ENCODE measurements around the gene CSF3R. TPM values are rescaled to one million over a fixed set of nuclear protein-coding genes. Genes with fewer than 3 reads are reported as not detected.

Gene CSF3R
- total RNA-seq, 2 experiments from 2014 or later = 3.7 to 4.1 TPM

- ChIA-PET POLR2A (no interaction called here), CTCF (no interaction called here)
- ATAC-seq (ENCODE audit: poor library complexity) (no peak), DNase-seq (no peak)
- Histone ChIP-seq H3K9me3 (ENCODE audit: control insufficient read depth in 1 of 2, insufficient read depth in 1 of 2, low read length in 2 of 2) (no peaks in the 10 kb centered on the region), H3K36me3 (ENCODE audit: insufficient read depth, low read length) (no peaks in the 10 kb centered on the region), H3K4me1 (ENCODE audit: insufficient read depth, low read length) (no peaks in the 10 kb centered on the region), H3K4me3 (ENCODE audit: low read length) (no peak overlapping the region), H3K27ac (ENCODE audit: low read depth in 1 of 2, low read length in 2 of 2) (no peak overlapping the region), H3K27me3 (ENCODE audit: control insufficient read depth in 1 of 2, insufficient read depth in 2 of 2, low read length in 2 of 2) (no peaks in the 10 kb centered on the region)
- H3K4me1 Mint-ChIP-seq (ENCODE audit: low read depth) = no peaks in the 10 kb centered on the region
- no peak overlapping the region for H3K27ac Mint-ChIP-seq
- no peaks in the 10 kb centered on the region for H3K36me3 Mint-ChIP-seq (ENCODE audit: low read depth)
- no peaks in the 10 kb centered on the region for H3K27me3 Mint-ChIP-seq
- intact Hi-C loops (cut with DNase I, micrococcal nuclease) = no loop called here
- H3K4me3 Mint-ChIP-seq = no peak overlapping the region
- no peaks in the 10 kb centered on the region for H3K9me3 Mint-ChIP-seq
- no peak for TF ChIP-seq CTCF (IDR thresholded peaks at IDR 0.05)
These were observed 6.7 kb downstream of the CSF3R start for GRCh38 chr1:36475910-36476604.

- Histone ChIP-seq H3K4me3 (ENCODE audit: low read length) (no peak overlapping the region), H3K27ac (ENCODE audit: low read depth in 1 of 2, low read length in 2 of 2) (no peak overlapping the region), H3K4me1 (ENCODE audit: insufficient read depth, low read length) (no peaks in the 10 kb centered on the region), H3K9me3 (ENCODE audit: control insufficient read depth in 1 of 2, insufficient read depth in 1 of 2, low read length in 2 of 2) (no peaks in the 10 kb centered on the region), H3K36me3 (ENCODE audit: insufficient read depth, low read length) (no peaks in the 10 kb centered on the region), H3K27me3 (ENCODE audit: control insufficient read depth in 1 of 2, insufficient read depth in 2 of 2, low read length in 2 of 2) (no peaks in the 10 kb centered on the region)
- Mint-ChIP-seq H3K4me3 (no peak overlapping the region), H3K9me3 (no peaks in the 10 kb centered on the region), H3K27me3 (no peaks in the 10 kb centered on the region), H3K4me1 (ENCODE audit: low read depth) (no peaks in the 10 kb centered on the region), H3K36me3 (ENCODE audit: low read depth) (no peaks in the 10 kb centered on the region), H3K27ac (no peak overlapping the region)
- intact Hi-C loops (cut with DNase I, micrococcal nuclease) = no loop called here
- TF ChIP-seq CTCF (IDR thresholded peaks at IDR 0.05) = no peak
- no peak for DNase-seq
- POLR2A ChIA-PET = no interaction called here
- CTCF ChIA-PET = no interaction called here
- ATAC-seq (ENCODE audit: poor library complexity) = no peak
These were observed 7.4 kb downstream of the CSF3R start for GRCh38 chr1:36475341-36475740.

- H3K4me1 Mint-ChIP-seq (ENCODE audit: low read depth) = no peaks in the 10 kb centered on the region
- Histone ChIP-seq H3K36me3 (ENCODE audit: insufficient read depth, low read length) (no peaks in the 10 kb centered on the region), H3K4me3 (ENCODE audit: low read length) (no peak overlapping the region), H3K27ac (ENCODE audit: low read depth in 1 of 2, low read length in 2 of 2) (no peak overlapping the region), H3K4me1 (ENCODE audit: insufficient read depth, low read length) (no peaks in the 10 kb centered on the region), H3K27me3 (ENCODE audit: control insufficient read depth in 1 of 2, insufficient read depth in 2 of 2, low read length in 2 of 2) (no peaks in the 10 kb centered on the region), H3K9me3 (ENCODE audit: control insufficient read depth in 1 of 2, insufficient read depth in 1 of 2, low read length in 2 of 2) (no peaks in the 10 kb centered on the region)
- H3K27ac Mint-ChIP-seq = no peak overlapping the region
- intact Hi-C loops (cut with DNase I, micrococcal nuclease) = no loop called here
- H3K36me3 Mint-ChIP-seq (ENCODE audit: low read depth) = no peaks in the 10 kb centered on the region
- H3K9me3 Mint-ChIP-seq = no peaks in the 10 kb centered on the region
- TF ChIP-seq CTCF (IDR thresholded peaks at IDR 0.05) = no peak
- H3K4me3 Mint-ChIP-seq = no peak overlapping the region
- ATAC-seq (ENCODE audit: poor library complexity) (no peak), DNase-seq (no peak)
- ChIA-PET CTCF (no interaction called here), POLR2A (no interaction called here)
- no peaks in the 10 kb centered on the region for H3K27me3 Mint-ChIP-seq
These were observed 10.1 kb downstream of the CSF3R start for GRCh38 chr1:36472656-36473055.

Data from CD4-positive, alpha-beta T cell (primary cell).